ENCODE data around the gene CADM2.

CADM2 gene

DNA sequence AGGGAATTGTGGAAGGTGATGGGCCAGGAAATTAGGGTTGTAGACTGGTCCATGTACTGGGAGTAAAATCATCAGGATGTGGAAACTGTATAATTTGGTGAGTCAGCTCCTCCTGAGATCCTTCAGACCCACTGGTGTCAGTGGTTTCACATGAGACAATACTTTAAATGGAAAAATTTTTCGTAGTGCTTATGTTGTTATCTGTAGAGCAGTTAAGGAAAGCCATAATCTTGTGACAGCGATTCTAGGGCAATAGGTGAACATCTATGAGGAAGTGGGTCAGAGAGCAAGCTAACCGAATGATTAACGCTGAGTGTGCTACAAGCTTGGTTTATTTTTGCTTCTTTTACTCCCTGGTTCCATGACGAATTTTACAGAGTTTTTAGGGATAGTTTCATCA is 200.6 kb downstream of the CADM2 start:
- no peak for DNase-seq
- TF ChIP-seq GATA1 (IDR thresholded peaks at IDR 0.05; ENCODE audit: low read depth, low read length) (no peak), POLR2A (IDR thresholded peaks at IDR 0.05; ENCODE audit: low read length) (no peak)

- no peak for DNase-seq
- TF ChIP-seq GATA1 (IDR thresholded peaks at IDR 0.05; ENCODE audit: low read depth, low read length) = no peak
- no peak for TF ChIP-seq POLR2A (IDR thresholded peaks at IDR 0.05; ENCODE audit: low read length)
Observed at GRCh38 chr3:85161544-85161943, 202.8 kb downstream of the CADM2 start.

- no peak for TF ChIP-seq GATA1 (IDR thresholded peaks at IDR 0.05; ENCODE audit: low read depth, low read length)
- TF ChIP-seq POLR2A (IDR thresholded peaks at IDR 0.05; ENCODE audit: low read length) = no peak
- no peak for DNase-seq
Observed at GRCh38 chr3:85162905-85163304, 204.1 kb downstream of the CADM2 start.

GRCh38 chr3:85164436-85164835 is 205.6 kb downstream of the CADM2 start:
- DNase-seq = no peak
- TF ChIP-seq GATA1 (IDR thresholded peaks at IDR 0.05; ENCODE audit: low read depth, low read length) (no peak), POLR2A (IDR thresholded peaks at IDR 0.05; ENCODE audit: low read length) (no peak)

GRCh38 chr3:85167576-85167975 is 208.8 kb downstream of the CADM2 start:
- no peak for DNase-seq
- TF ChIP-seq GATA1 (IDR thresholded peaks at IDR 0.05; ENCODE audit: low read depth, low read length) = no peak

GRCh38 chr3:85170646-85171045 is 211.9 kb downstream of the CADM2 start:
- DNase-seq = no peak
- TF ChIP-seq POLR2A (IDR thresholded peaks at IDR 0.05; ENCODE audit: low read length) (no peak), GATA1 (IDR thresholded peaks at IDR 0.05; ENCODE audit: low read depth, low read length) (no peak)

- DNase-seq = no peak
- no peak for TF ChIP-seq POLR2A (IDR thresholded peaks at IDR 0.05; ENCODE audit: low read length)
- no peak for TF ChIP-seq GATA1 (IDR thresholded peaks at IDR 0.05; ENCODE audit: low read depth, low read length)
Observed at GRCh38 chr3:85171976-85172375, 213.2 kb downstream of the CADM2 start.

- no peak for TF ChIP-seq POLR2A (IDR thresholded peaks at IDR 0.05; ENCODE audit: low read length)
- TF ChIP-seq GATA1 (IDR thresholded peaks at IDR 0.05; ENCODE audit: low read depth, low read length) = no peak
- DNase-seq = no peak
Observed at GRCh38 chr3:85176799-85177198, 218.0 kb downstream of the CADM2 start.

GRCh38 chr3:85182975-85183752 is 224.4 kb downstream of the CADM2 start:
- TF ChIP-seq POLR2A (IDR thresholded peaks at IDR 0.05; ENCODE audit: low read length) (no peak), GATA1 (IDR thresholded peaks at IDR 0.05; ENCODE audit: low read depth, low read length) (no peak)
- DNase-seq = no peak

DNA sequence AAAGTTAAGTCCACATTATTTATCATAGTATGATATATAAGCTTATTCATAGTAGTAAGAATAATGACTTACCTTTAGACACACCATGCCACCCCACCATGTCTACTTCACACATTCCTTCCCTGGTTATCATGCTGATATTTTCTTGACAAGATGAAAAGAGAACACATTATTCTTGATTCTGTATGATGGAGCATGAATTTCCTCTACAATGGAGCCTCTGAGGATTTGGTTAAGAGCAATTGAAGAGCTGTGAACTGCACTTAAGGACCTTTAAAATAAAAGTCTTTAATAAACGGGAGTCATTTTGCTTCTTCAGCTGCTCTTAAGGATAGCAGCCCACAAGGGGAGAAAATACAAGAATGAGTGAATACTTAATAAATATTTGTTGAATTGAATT is 226.7 kb downstream of the CADM2 start:
- TF ChIP-seq GATA1 (IDR thresholded peaks at IDR 0.05; ENCODE audit: low read depth, low read length) (no peak), POLR2A (IDR thresholded peaks at IDR 0.05; ENCODE audit: low read length) (no peak)
- DNase-seq = no peak

- no peak for DNase-seq
- no peak for TF ChIP-seq GATA1 (IDR thresholded peaks at IDR 0.05; ENCODE audit: low read depth, low read length)
- TF ChIP-seq POLR2A (IDR thresholded peaks at IDR 0.05; ENCODE audit: low read length) = no peak
Observed at GRCh38 chr3:85189731-85190130, 230.9 kb downstream of the CADM2 start.

DNA sequence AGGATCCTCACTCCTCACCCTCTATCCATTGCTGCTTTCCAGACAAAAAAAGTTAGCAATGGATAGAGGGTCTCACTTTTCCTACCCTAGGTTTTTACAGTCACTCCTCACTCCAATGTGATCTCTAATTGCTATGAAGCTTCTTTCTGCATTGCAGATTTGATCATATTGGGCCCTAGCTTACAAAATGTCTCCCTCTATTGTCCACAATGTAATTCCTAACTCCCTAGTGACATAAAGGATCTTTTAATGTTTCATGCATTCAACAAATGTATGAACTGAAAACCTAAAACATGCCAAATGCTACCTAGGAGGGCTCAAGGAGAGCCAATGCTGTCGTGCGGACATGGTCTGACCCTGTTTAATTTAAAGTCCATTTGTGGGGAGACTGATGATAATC is 234.8 kb downstream of the CADM2 start:
- no peak for TF ChIP-seq POLR2A (IDR thresholded peaks at IDR 0.05; ENCODE audit: low read length)
- no peak for TF ChIP-seq GATA1 (IDR thresholded peaks at IDR 0.05; ENCODE audit: low read depth, low read length)
- DNase-seq = no peak

DNA sequence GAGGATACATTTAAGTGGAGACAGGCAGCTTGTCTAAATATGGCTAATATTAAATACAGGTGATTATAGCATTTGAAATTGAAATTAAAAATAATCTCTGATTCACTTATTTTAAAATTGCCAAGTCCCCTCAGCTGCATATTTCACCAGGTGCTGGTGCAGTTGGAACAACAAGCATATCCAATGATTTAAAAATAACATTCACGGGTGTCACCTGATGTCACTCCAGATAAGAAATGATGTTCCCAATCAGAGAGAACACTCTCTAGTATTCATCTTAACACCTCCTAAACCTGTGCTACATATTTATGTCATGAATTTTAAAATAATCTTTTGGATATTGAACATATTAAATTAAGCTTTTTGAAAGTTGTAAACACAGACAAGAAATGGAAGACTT is 249.9 kb downstream of the CADM2 start:
- no peak for TF ChIP-seq POLR2A (IDR thresholded peaks at IDR 0.05; ENCODE audit: low read length)
- no peak for DNase-seq

DNA sequence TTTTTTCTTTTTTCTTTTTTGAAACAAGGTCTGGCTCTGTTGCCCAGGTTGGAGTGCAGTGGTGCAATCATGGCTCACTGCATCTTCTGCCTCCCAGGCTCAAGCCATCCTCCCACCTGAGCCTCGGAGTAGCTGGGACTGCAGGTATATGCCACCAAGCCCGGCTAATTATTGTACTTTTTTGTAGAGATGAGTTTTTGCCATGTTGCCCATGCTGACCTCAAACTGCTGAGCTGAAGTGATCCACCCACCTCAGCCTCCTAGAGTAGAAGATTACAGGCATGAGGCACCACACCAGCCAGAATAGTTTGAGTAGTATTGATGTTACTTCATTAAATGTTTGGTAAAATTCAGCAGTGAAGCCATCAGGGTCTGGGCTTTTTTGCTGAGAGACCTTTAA is 251.8 kb downstream of the CADM2 start:
- DNase-seq = no peak
- TF ChIP-seq POLR2A (IDR thresholded peaks at IDR 0.05; ENCODE audit: low read length) (no peak), GATA1 (IDR thresholded peaks at IDR 0.05; ENCODE audit: low read depth, low read length) (no peak)

DNA sequence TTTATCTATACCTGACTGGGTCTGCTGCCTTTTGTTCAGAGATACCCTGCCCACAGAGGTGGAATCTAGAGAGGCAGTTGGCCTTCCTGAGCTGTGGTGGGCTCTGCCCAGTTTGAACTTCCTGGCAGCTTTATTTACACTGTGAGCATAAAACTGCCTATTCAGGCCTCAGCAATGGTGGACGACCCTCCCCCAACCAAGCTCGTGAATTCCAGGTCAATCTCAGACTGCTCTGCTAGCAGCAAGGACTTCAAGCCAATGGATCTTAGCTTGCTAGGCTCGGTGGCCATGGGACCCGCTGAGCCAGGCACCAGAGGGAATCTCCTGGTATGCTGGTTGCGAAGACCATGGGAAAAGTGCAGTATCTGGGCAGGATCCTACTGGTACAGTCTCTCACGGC is 270.2 kb downstream of the CADM2 start:
- TF ChIP-seq POLR2A (IDR thresholded peaks at IDR 0.05; ENCODE audit: low read length) = no peak
- TF ChIP-seq GATA1 (IDR thresholded peaks at IDR 0.05; ENCODE audit: low read depth, low read length) = no peak
- no peak for DNase-seq

DNA sequence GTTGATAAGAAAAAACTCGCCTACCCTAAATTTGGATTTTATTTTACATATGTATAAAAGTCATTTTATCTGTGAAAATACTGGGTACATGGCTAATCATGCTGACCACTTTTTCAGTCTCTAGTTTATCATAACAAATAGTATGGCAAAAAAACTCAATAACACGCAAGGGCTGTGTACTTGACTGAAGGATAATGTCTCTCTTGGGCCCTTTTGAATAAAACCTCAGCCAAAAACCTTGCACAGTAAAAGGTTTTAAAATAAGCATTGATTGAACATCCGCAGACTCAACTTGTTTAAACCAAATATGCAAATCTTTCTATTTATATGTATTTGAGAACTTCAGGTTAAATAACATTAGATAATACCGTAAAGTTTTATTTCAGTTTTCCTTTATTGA is 285.3 kb downstream of the CADM2 start:
- no peak for DNase-seq
- TF ChIP-seq POLR2A (IDR thresholded peaks at IDR 0.05; ENCODE audit: low read length) (no peak), GATA1 (IDR thresholded peaks at IDR 0.05; ENCODE audit: low read depth, low read length) (no peak)

Measured in erythroblast (primary cell).